NB4 (cell line): ENCODE measurements around the gene CELF1.

Experiments
- MAX ChIP-seq: IDR thresholded peaks from 2 replicates; pipeline ENCODE4 v1.6.1; 2011; ENCODE audit warnings: low read depth, low read length
- MYC ChIP-seq: IDR thresholded peaks from 2 replicates; pipeline ENCODE4 v1.6.1; 2011; ENCODE audit warnings: low read depth, low read length
- POLR2A ChIP-seq: IDR thresholded peaks from 2 replicates; pipeline ENCODE4 v1.6.1; 2011; ENCODE audit warnings: mild to moderate bottlenecking; ENCODE audit not compliant: insufficient read length; ENCODE audit errors: extremely low read depth
- TF ChIP-seq, protein P1 (sequence below): IDR thresholded peaks from one replicate; pipeline ENCODE4 v1.5.1; 2012; ENCODE audit warnings: low read depth, low read length

- TF ChIP-seq, protein P1, sequence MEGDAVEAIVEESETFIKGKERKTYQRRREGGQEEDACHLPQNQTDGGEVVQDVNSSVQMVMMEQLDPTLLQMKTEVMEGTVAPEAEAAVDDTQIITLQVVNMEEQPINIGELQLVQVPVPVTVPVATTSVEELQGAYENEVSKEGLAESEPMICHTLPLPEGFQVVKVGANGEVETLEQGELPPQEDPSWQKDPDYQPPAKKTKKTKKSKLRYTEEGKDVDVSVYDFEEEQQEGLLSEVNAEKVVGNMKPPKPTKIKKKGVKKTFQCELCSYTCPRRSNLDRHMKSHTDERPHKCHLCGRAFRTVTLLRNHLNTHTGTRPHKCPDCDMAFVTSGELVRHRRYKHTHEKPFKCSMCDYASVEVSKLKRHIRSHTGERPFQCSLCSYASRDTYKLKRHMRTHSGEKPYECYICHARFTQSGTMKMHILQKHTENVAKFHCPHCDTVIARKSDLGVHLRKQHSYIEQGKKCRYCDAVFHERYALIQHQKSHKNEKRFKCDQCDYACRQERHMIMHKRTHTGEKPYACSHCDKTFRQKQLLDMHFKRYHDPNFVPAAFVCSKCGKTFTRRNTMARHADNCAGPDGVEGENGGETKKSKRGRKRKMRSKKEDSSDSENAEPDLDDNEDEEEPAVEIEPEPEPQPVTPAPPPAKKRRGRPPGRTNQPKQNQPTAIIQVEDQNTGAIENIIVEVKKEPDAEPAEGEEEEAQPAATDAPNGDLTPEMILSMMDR: no peak
- no peak for TF ChIP-seq POLR2A
- no peak for TF ChIP-seq MYC
- no peak for TF ChIP-seq MAX
Measured at GRCh38 chr11:47541070-47541469, 11.9 kb downstream of the CELF1 start.
